ENCODE results near the gene TUBB6.

TUBB6 gene

GRCh38 chr18:12345491-12346239 is 37.6 kb downstream of the TUBB6 start:
- no peak for DNase-seq

DNA sequence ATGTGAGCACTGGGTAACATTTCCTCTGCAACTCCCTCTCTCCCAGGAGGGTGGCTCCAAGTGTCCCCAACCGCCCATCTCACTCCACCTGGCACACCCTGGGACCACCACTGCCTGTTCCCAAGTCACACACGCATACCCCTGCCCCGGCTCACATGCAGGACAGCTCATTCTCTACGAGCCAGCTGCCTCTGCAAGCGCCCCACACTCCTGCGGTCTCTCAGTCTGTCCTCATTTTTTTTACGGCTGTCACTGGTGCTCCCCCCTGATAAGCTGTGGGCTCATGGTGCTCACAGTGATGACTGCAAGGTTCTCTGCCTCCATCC is 38.2 kb downstream of the TUBB6 start:
- DNase-seq: no peak

DNA sequence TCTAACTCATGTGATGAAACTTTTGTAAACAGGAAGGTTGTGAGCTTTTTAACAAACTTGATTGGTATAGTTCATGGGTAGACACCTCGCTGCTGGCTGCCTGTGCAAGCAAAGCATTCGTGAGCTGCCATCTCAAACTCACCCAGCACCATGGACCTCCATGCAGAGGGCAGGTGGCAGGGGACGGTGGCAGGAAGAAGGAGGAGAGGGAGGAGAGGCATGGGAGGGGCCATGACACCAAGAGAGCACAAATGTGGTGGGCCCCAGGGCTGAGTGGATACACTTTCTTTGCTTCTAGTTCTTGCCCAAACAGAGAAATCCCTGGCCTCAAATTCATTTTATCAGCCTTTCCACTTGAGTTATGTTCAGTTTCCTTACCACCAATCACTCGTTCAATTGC is 39.9 kb downstream of the TUBB6 start:
- no peak for DNase-seq

DNA sequence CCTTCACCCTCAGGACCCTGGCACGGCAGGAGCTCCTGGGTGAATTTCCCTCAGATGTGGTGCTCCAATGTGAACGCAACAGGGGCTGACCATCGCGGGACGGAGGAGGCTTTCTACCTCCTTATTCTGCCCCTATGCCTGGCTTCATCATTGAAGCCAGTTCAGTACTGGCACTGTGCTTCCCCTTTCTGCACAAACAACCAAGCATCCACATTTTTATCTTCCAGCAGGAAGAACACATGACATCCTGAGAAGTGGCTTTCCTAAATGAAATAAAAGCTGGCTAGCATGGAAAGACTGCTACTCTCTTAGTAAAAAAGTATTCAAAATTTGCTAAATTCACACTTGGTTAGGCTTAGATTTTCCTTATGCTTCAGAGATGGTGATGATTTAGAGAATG is 44.1 kb downstream of the TUBB6 start:
- DNase-seq: no peak

DNA sequence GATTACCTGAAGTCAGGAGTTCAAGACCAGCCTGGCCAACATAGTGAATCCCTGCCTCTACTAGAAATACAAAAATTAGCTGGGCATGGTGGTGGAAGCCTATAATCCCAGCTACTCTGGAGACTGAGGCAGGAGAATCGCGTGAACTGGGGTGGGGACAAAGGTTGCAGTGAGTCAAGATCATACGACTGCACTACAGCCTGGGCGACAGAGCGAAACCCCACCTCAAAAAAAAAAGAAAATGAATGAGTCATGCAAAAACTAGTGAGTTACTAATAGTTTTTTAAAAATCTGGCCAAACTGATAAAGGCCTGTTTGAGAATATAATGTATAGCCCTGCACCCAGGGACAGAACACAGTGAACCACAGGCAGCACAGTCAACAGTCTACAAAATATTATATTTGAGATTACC is 51.5 kb downstream of the TUBB6 start:
- no peak for DNase-seq

GRCh38 chr18:12361770-12362378 is 53.8 kb downstream of the TUBB6 start:
- DNase-seq: no peak

GRCh38 chr18:12362473-12363174 is 54.6 kb downstream of the TUBB6 start:
- no peak for DNase-seq

DNA sequence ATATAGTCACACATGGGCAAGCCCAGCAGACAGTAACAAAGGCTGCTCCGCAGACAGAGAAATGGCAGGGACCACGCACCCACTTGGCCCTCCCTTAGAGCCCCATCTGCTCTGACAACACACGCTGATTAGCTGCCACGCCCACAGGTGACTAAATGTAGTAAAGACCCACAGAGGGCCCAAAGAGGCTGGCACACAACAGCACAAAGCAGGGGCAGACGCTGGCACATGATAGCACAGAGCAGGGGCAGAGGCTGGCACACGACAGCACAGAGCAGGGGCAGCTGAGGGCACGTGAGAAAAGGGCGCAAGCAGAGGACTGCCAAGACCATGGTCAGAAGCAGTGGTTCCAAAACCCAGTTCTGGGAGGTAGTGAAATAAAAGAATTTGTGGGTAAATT is 58.3 kb downstream of the TUBB6 start:
- DNase-seq: no peak

GRCh38 chr18:12366784-12367183 is 58.7 kb downstream of the TUBB6 start:
- no peak for DNase-seq

- no peak for DNase-seq
Observed at GRCh38 chr18:12369211-12369610, 61.2 kb downstream of the TUBB6 start.

GRCh38 chr18:12371590-12371989 is 63.5 kb downstream of the TUBB6 start:
- DNase-seq: no peak

DNA sequence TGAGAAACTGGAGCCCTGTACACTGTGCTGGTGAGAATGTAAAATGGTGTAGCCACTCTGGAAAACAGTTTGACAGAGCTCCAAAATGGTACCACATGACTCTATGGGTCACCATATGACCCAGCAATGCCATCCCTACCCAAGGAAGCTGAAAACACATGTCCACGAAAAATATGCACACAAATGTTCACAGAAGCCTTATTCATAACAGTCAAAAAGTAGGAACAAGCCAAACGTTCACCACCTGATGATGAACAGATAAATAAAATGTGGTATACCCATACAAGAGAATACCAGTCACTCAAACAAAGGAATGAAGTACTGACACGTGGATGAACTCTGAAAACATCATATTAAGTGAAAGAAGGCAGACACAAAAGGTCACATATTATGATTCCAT is 64.4 kb downstream of the TUBB6 start:
- no peak for DNase-seq

DNA sequence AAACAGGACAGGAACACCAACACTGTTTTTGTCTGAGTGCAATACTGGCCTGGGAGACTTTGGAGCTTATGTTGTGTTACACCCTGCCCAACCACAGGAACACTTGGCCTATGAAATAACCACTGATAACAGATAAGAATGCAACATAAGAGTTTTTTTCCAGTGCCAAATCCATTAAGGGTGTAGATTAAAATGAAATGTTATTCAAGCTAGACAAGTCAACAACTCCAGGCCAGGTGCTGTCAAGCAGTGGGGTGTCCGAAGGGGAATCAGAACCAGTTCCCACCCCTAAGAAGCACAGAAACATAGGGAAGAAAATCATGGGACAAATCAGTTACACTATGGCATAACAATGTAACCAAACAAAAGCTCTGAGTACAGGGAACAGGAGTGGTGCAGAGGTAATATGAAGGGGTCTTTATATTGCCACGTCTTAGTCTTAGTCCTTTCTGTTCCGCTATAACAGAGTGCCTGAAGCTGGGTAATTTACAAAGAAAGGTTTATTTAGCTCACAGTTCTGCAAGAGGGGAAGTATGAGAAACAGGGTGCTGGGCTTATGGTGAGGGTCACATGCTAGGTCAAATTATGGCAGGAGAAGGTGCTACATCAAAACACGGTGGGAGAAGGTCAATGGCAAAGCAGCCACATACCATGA is 65.2 kb downstream of the TUBB6 start:
- no peak for DNase-seq

GRCh38 chr18:12373771-12374116 is 65.7 kb downstream of the TUBB6 start:
- no peak for DNase-seq

DNA sequence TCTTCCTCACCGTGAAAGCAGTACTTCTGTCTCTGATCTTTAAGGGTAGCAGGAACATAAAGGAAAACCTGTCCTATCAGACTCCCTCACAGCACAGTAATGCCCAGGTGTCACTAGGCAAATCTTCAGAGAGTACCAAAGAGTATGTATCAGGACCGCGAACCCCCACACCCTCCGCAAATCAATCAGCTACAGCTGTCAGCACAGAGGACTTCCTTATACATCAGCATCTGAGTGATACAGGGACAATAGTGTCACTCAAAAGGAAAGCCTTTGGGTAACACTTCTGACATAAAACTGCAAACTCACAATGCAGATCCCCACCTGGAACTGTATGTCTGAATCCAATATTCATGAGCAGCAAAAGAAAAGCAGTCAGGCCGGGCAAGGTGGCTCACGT is 66.4 kb downstream of the TUBB6 start:
- DNase-seq: no peak

Data from bone marrow (tissue), 2 donors.